Measurements from ENCODE around the gene PRKG1. TPM values are rescaled to one million over a fixed set of nuclear protein-coding genes. Genes with fewer than 3 reads are reported as not detected.
"Not testable (repeated sequence)": the region's sequence is repeated elsewhere in the genome, so short reads cannot be mapped to it uniquely, and the experiment has no call there.

The PRKG1 gene
- total RNA-seq, 1 donor from 2014 or later = not detected

GRCh38 chr10:51169111-51169510, 94.8 kb downstream of the PRKG1 start:
- intact Hi-C loops (cut with micrococcal nuclease) = no loop called here

DNA sequence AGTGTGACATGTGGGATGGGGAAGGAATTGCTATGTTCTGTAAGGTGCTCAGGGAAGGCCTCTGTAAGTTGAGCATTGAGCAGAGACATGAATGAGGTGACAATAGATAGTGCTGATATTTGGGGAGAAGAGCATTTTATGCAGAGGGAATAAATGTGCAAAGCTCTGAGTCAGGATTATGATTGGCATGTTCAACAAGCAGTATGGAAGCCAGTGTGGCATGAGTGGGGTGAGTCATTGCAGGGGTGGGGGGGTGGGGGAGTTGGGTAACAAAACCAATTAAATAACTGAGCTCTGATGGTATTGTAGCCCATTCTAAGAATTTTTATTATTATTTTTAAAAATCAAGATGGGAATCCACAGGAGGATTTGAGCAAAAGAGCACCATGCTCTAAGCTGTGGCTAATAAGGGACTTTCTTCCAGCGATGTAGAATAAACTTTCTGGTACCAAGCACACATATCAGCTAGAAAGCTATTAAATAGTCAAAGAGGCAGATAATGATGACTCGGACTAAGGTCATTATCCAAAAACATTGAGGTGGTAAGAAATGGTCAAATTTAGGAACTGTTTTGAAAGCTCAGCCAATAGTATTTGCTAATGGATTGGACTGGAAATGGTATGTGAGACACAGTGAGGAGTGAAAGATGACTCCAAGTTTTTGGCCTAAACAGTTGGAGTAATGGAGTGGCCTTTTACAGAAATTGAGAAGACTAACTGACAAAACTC, 96.4 kb downstream of the PRKG1 start:
- intact Hi-C loops (cut with micrococcal nuclease) = no loop called here

DNA sequence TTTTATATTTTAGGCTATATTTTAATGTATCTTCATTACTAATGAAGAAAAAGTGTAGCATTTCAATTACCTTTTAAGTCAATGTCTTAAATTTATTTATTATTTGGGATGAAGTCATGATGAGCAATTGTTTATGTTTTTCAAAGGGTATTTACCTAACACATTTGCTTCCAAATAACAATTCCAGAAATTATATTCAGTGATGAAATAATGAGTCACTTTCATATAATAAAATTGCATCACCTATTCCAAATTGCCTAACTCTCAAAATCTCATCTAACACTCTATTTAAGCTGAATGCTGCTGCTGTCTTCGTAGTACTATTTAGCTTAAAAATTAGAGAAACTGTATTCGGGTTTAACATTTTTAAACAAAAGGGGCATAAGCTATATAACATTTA, 97.7 kb downstream of the PRKG1 start:
- intact Hi-C loops (cut with micrococcal nuclease) = no loop called here

DNA sequence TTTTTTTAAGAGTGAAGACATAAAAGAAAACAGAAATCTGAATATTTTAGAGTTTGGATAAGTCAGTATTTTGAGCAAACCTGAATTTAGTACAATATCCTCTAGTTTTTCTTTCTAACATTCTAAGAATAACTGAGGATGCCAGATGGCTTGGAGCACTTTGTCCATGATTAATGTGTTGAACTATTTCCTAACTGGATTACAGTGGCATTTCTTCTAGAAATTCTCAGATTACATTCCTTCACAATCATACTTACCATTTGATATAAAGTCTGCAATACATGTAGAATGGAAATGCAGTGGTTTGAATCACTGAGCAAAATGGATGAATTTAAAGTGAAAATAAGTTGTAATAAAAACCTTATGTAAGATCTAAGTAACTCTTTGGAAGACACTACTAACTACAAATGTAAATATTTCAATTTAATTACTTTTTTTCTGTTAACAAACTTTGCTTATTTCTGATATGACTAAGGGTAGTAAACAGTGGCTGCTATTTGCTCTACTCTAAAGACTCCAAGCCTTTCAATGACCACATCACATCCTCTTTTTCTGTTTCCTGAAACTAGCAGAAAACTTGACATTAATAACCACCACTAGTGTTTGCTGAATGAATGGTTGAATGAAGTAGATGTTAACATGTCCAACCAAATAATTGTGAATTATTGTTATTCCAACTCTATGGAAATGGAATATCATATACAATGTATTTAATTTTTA, 102.8 kb downstream of the PRKG1 start:
- intact Hi-C loops (cut with micrococcal nuclease) = no loop called here

DNA sequence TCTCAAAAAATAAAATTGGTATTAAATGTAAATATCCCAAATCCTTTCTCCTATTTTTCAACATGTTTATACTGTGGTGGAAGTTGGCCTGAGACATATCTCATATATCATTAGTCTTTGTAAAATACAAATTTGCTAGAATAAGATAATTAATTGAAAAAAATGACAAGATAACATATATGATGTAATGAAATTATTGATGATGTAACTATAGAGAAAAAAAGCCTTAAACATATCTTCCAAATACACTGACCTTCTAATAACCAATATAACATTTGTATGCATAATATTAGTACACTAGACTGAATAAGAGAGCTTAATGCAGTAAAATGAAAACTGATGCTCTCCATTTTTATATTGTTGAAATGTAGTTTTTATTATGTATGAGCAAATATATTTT, 104.3 kb downstream of the PRKG1 start:
- intact Hi-C loops (cut with micrococcal nuclease) = no loop called here

DNA sequence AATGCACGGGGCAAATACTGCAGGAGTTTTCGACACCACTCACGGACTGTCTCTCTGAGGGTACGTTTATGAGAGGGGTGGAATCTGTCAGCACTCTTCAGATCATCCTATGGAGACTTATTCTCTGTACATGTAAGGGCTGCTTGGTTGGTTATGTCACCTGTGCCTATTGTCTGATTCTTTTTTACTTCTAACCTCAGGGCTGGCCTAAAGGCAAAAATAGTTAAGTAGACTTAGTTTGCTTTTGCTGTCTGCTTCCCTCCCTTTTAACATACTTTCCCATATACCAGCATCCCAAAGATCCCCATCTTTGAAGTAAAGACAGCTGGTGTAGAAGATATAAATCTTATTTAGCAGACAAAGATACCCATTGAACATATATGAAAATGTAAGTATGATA, 105.9 kb downstream of the PRKG1 start:
- intact Hi-C loops (cut with micrococcal nuclease) = no loop called here

DNA sequence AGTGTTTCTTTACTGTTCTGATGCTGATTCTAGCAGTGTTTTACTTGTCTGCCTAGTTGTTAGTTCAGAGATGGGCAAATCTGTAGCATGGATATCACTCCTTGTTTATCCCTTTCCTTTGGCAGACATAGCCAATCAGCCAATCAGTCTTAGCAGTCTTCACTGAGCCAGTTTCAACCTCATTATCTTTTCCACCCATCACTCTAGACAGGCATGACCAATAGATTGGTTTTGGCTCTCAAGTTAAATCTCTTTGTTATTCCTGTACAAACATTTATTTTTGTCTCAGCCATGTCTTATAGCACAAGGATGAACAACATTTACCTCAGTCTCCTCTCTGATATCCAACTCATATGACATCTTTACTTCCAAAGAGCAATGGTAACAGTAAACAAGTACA, 109.5 kb downstream of the PRKG1 start:
- intact Hi-C loops (cut with micrococcal nuclease) = no loop called here

DNA sequence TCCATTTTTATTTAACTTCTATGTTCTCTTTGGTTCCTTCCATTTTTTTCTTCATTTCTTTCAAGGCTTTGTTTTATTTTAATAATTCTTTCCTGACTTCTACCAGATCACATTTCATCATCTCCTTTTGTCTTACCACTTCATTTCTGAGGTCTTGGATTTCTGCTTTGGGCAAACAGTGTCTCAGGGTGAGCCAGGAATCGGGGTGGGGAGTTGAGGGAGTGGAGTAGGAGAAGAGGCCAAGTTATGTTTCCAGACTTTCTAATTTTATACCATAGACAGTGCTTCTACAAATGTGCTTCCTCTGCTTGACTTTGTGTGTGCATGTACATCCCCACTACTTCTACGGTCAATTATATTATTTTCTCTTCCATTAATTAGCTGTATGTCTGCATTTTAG, 112.1 kb downstream of the PRKG1 start:
- intact Hi-C loops (cut with micrococcal nuclease) = no loop called here

DNA sequence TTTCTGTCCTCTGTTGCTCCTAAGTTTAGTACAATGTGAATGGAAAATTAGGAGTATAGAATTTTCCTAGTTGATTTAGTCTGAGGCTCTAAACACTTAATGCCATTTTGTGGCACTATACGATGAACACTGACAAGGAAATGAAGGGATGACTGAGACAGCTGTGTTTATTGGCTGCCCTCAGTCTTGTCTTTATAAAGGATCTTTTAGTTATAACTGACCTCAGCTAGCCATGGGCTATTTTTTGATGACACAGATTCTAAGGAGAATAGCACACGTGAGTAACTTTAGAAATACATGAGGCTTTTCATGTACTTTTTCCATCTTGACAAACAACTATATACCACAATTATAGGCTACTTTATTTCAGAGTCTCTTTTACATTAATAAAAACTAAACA, 113.7 kb downstream of the PRKG1 start:
- intact Hi-C loops (cut with micrococcal nuclease) = no loop called here

DNA sequence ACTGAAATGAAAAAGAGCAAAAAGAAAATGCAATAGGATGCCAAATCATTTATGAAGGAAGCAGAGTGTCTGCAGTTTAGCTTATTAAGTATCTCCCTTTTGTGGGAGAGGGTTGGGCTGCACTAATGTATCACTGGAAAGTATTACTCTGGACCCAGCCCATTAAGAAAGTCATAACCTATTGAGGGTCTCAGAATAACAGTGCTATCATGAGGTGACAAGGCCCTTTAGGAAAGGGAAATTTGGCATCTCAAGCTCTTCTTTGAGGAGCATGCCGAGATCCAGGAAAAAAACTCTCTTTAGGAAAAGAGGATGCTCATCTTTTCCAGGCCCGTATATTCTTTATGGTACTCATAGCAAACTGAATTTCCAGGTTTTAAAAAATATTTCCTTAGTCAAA, 114.6 kb downstream of the PRKG1 start:
- intact Hi-C loops (cut with micrococcal nuclease) = no loop called here

- intact Hi-C loops (cut with micrococcal nuclease) = no loop called here
Measured at GRCh38 chr10:51196508-51197175, 122.4 kb downstream of the PRKG1 start.

- intact Hi-C loops (cut with micrococcal nuclease) = no loop called here
Measured at GRCh38 chr10:51198170-51198569, 123.9 kb downstream of the PRKG1 start.

- intact Hi-C loops (cut with micrococcal nuclease) = no loop called here
Measured at GRCh38 chr10:51201947-51202346, 127.7 kb downstream of the PRKG1 start.

DNA sequence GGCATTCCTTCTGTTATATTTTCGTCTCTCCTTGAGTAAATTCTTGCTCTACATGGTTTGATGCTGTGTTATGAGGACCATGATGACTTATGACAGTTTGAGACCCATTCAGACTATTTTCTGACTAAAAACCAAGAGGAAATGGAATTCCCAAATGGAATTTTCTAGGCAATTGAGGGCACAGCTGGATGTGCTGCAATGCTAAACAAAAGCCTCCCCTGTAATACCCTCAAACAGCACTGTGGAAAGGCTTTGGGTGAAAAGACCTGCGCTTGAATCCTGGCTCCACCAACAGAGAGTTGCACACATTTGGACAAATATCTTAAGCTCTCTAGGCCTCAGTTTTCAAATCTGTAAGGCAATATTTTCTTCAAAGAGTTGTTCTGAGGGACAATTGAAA, 129.1 kb downstream of the PRKG1 start:
- intact Hi-C loops (cut with micrococcal nuclease) = no loop called here

GRCh38 chr10:51204066-51204465, 129.8 kb downstream of the PRKG1 start:
- intact Hi-C loops (cut with micrococcal nuclease) = no loop called here

GRCh38 chr10:51204701-51205100, 130.4 kb downstream of the PRKG1 start:
- intact Hi-C loops (cut with micrococcal nuclease) = no loop called here

DNA sequence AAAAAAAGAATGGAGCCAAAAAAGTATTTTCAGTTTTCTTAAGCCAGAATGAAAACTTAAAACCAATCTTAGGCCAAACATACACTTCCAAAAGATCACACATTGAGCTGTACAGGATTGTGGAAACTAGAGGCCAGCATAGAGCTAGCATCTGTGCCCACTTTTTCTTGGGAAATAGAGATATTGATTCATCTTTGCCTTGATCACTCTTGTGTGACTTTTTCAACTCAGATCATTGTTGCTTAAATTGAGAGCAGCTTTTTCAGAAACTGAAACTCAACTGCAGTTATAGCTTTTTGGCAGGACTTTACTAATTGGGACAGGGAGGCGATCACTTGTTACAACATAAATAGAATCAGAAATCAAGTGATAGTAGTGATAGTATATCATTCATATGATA, 132.2 kb downstream of the PRKG1 start:
- intact Hi-C loops (cut with micrococcal nuclease) = no loop called here

GRCh38 chr10:51212937-51213336, 138.7 kb downstream of the PRKG1 start:
- intact Hi-C loops (cut with micrococcal nuclease) = not testable (repeated sequence)

DNA sequence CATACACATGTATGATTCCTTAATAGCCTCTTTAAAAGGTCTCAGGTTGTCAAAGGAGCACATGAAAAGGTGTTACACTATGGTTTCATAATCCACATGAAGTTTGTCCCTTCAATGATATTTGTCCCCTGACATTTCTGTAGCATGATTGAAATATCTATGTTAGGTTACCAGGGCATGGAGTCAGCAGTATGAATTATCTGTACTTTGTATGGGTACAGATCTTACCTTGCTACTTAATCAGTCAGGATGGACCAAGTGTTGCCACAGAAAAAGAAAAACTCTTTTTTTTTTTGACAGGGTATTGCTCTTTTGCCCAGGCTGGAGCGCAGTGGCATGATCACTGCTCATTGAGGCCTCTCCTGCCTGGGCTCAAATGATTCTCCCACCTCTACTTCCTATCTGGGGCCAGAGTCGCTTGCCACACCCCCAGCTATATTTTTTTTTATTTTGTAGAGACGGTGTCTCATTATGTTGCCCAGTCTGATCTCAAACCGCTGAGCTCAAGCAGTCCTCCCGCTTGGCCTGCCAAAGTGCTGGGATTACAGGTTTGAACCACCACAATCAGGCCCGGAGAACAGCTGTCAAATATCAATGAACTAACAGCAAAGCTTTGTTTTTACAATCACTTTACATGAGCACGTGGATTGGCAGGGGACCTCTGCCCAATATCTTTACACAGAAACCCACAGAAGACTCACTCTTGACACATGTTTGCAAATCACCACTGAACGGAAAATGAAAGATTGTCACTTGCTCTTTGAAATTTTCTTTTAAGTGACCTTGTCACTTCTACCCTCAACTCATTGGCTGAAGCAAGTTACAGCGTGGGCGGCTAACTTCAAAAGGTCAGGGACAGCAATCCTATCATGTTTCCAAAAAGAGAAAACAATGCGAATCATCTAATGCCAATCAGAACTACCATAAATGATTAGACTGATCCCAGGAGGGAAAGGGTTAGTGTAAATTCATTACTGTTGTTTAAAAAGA, 140.2 kb downstream of the PRKG1 start:
- intact Hi-C loops (cut with micrococcal nuclease) = no loop called here

DNA sequence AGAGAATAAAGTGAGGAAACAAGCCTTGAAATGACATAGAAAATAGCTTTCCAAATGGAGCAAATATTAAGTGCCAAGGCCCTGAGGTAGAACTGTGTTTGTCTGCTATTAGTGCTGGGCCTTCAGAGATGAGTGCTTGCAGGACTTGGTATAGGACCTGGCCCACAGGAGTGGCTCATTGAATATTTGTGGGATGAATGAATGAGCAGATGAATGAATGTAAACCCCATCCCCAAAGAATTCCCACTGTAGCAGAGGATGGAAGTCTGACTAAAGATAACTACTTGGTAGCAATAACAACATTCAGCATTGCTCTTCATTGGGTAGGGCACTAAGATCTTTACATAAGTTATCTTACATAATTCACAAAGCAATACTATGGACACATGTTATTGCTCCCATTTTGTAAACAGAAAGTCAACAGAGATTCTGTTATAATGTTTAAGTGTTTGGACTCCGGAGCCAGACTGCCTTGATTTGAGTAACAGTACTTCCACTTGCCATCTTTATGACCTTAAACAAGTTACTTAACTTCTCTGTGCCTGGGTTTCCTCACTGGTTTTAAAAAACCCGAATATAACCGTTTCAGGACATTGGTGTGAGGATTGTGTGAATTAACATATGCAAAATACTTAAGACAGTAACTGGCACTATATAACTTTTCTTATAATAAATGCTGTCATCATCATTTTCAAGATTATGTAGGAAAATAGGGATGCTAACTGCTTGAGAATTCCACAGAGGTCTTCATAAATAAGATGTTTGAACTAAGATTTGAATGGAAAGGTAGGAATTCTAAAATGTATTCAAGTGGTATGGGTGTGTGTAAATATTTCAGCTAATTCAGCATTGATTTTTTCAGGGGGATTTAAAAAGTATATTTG, 141.9 kb downstream of the PRKG1 start:
- intact Hi-C loops (cut with micrococcal nuclease) = no loop called here
